CMK (cell line): ENCODE measurements around the gene CMSS1.
"Not testable (repeated sequence)": the region's sequence is repeated elsewhere in the genome, so short reads cannot be mapped to it uniquely, and the experiment has no call there.

Experiments used
- DNase-seq: peaks from one replicate; pipeline ENCODE4 v3.0.0-alpha.2; 2010; ENCODE audit warnings: low read depth

Gene CMSS1

GRCh38 chr3:100184948-100185570 is 367.4 kb downstream of the CMSS1 start:
- no peak for DNase-seq

GRCh38 chr3:100185847-100186246 is 368.2 kb downstream of the CMSS1 start:
- no peak for DNase-seq

- no peak for DNase-seq
Observed at GRCh38 chr3:100189444-100189964, 371.8 kb downstream of the CMSS1 start.

- no peak for DNase-seq
Observed at GRCh38 chr3:100195375-100195774, 377.7 kb downstream of the CMSS1 start.

- no peak for DNase-seq
Observed at GRCh38 chr3:100197876-100198275, 380.2 kb downstream of the CMSS1 start.

- DNase-seq, result no peak
Observed at GRCh38 chr3:100198579-100199269, 381.1 kb downstream of the CMSS1 start.

GRCh38 chr3:100205171-100205570 is 387.5 kb downstream of the CMSS1 start:
- DNase-seq, result no peak

GRCh38 chr3:100206687-100207086 is 389.0 kb downstream of the CMSS1 start:
- DNase-seq, result no peak

- DNase-seq, result no peak
Observed at GRCh38 chr3:100207886-100208285, 390.2 kb downstream of the CMSS1 start.

- no peak for DNase-seq
Observed at GRCh38 chr3:100209169-100209568, 391.5 kb downstream of the CMSS1 start.

- no peak for DNase-seq
Observed at GRCh38 chr3:100209948-100210771, 392.5 kb downstream of the CMSS1 start.

- DNase-seq, result no peak
Observed at GRCh38 chr3:100210772-100211135, 393.1 kb downstream of the CMSS1 start.

GRCh38 chr3:100213891-100214573 is 396.4 kb downstream of the CMSS1 start:
- DNase-seq, result no peak

GRCh38 chr3:100214574-100214964 is 396.9 kb downstream of the CMSS1 start:
- DNase-seq, result no peak

- DNase-seq, result no peak
Observed at GRCh38 chr3:100216713-100217112, 399.1 kb downstream of the CMSS1 start.

- DNase-seq, result no peak
Observed at GRCh38 chr3:100221159-100221558, 403.5 kb downstream of the CMSS1 start.

GRCh38 chr3:100225193-100225592 is 407.5 kb downstream of the CMSS1 start:
- no peak for DNase-seq

- DNase-seq, result no peak
Observed at GRCh38 chr3:100225883-100226282, 408.2 kb downstream of the CMSS1 start.

- DNase-seq, result no peak
Observed at GRCh38 chr3:100226712-100227429, 409.2 kb downstream of the CMSS1 start.

- no peak for DNase-seq
Observed at GRCh38 chr3:100227511-100227921, 409.9 kb downstream of the CMSS1 start.

GRCh38 chr3:100228247-100228646 is 410.6 kb downstream of the CMSS1 start:
- DNase-seq, result no peak

GRCh38 chr3:100229188-100229587 is 411.5 kb downstream of the CMSS1 start:
- not testable (repeated sequence) for DNase-seq
